Left lung (tissue), 10 donors: ENCODE results near the gene ERBB4. TPM values are rescaled to one million over a fixed set of nuclear protein-coding genes. Genes with fewer than 3 reads are reported as not detected.

Source experiments
- ATAC-seq: fragments of 200-7000 bp; cut with Tn5 transposase; one replicate; pipeline ENCODE4 v1.9.1; 2020; ENCODE audit warnings: moderate library complexity
- DNase-seq, 4 donors: peaks; one replicate each; pipeline ENCODE4 v3.0.0-alpha.2; 2013 to 2020
- H3K27ac ChIP-seq, 2 donors: fragments of 200-600 bp; sonication (generic) in 1 of 2; one replicate each; pipeline versions ENCODE4 v1.5.0 to v1.8.0; 2020 to 2021
- H3K27me3 ChIP-seq, 2 donors: fragments of 200-600 bp; sonication (generic) in 1 of 2; one replicate each; pipeline versions ENCODE4 v1.5.0 to v1.8.0; 2020 to 2021
- H3K36me3 ChIP-seq, 2 donors: fragments of 200-600 bp; sonication (generic) in 1 of 2; one replicate each; pipeline versions ENCODE4 v1.5.0 to v1.8.0; 2020 to 2021
- H3K4me1 ChIP-seq, 2 donors: fragments of 200-600 bp; one replicate each; pipeline ENCODE4 v1.8.0; 2021
- H3K4me3 ChIP-seq, 2 donors: fragments of 200-600 bp; sonication (generic) in 1 of 2; one replicate each; pipeline versions ENCODE4 v1.5.0 to v1.8.0; 2020 to 2021; ENCODE audit warnings: mild to moderate bottlenecking in 1 of 2
- H3K9me3 ChIP-seq, 2 donors: fragments of 200-600 bp; sonication (generic) in 1 of 2; one replicate each; pipeline versions ENCODE4 v1.5.0 to v1.8.0; 2020 to 2021
- intact Hi-C, 2 donors: fragments of 100-400 bp; cut with DNase I; formaldehyde crosslinking; loops; one replicate each; pipeline versions ENCODE4 v1.11.2 to v1.14.2; 2022
- polyA plus RNA-seq, 6 donors: library from polyadenylated mRNA; unstranded; fragments of 120-200 nt; gene quantifications; one replicate each; pipeline ENCODE4 v1.2.1, GENCODE V29; 2013; ENCODE audit not compliant: insufficient read length in 6 of 6
- total RNA-seq, 2 donors: library from RNA; stranded (reverse); fragmentation: NEBNext Ultra II Directional; extraction: Animal tissue kit (Norgen Biotek cat#: 25700); gene quantifications; one replicate each; pipeline ENCODE4 v1.2.1, GENCODE V29; 2021
- TF ChIP-seq, protein P1 (sequence below), 2 donors: fragments of 200-600 bp; sonication (generic) in 1 of 2; IDR thresholded peaks; one replicate each; pipeline versions ENCODE4 v1.5.0 to v1.8.0; 2021; ENCODE audit warnings: antibody characterized with exemption in 2 of 2
- donor health status: DM: no; HTN: yes; CAD: no.
- donor health status: DM: no; HTN: no; CAD: no.

ERBB4 gene
- total and polyA plus RNA-seq, 8 donors, result 0.89 to 16.0 (median 1.4) TPM

DNA sequence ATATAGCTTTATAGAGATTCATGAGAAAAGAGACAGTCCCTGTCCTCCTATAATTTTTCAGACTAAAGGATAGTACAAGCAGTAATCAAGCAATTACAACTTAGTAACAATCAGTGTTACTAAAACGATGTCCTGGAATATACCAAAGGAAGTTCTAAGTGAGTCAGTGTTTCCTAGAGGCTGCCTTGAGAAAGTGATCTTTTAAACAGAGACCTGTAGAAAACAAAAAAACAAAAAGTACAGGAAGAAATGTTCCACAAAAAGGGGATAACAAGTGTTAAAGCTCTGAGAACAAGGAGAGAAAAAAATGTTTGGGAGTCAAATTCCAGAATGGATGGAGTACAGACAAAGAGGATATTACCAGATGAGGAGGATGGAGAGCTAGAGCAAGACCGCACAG lies 556.4 kb downstream of the ERBB4 start:
- Histone ChIP-seq H3K4me3 (no peak overlapping the region), H3K27ac (no peak overlapping the region), H3K4me1 (no peaks in the 10 kb centered on the region), H3K9me3 (no peaks in the 10 kb centered on the region), H3K36me3 (no peaks in the 10 kb centered on the region), H3K27me3 (no peaks in the 10 kb centered on the region)
- ATAC-seq (no peak), DNase-seq (no peak)
- intact Hi-C loops, result no loop called here
- TF ChIP-seq, protein P1, sequence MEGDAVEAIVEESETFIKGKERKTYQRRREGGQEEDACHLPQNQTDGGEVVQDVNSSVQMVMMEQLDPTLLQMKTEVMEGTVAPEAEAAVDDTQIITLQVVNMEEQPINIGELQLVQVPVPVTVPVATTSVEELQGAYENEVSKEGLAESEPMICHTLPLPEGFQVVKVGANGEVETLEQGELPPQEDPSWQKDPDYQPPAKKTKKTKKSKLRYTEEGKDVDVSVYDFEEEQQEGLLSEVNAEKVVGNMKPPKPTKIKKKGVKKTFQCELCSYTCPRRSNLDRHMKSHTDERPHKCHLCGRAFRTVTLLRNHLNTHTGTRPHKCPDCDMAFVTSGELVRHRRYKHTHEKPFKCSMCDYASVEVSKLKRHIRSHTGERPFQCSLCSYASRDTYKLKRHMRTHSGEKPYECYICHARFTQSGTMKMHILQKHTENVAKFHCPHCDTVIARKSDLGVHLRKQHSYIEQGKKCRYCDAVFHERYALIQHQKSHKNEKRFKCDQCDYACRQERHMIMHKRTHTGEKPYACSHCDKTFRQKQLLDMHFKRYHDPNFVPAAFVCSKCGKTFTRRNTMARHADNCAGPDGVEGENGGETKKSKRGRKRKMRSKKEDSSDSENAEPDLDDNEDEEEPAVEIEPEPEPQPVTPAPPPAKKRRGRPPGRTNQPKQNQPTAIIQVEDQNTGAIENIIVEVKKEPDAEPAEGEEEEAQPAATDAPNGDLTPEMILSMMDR (IDR thresholded peaks at IDR 0.05), result no peak

DNA sequence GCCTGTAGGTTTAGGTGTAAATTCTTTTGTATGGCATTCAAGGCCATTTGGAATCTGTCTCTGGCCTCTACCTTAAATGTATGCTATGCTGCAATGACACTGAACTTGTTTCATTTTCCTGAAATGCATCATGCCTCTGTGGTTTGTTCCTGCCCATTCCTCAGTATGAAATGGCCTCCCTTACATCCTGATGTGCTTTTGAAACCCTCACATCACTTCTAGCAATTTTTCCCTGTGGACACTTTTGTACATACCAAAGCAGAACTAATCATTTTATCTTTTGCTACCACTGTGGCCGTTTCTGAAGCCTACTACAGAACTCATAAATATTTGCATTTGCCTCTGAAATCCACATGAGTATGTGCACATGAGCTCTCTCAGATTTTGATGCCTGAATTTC lies 557.2 kb downstream of the ERBB4 start:
- H3K9me3 ChIP-seq, result no peaks in the 10 kb centered on the region
- H3K4me1 ChIP-seq, result no peaks in the 10 kb centered on the region
- H3K27ac ChIP-seq, result no peak overlapping the region
- H3K36me3 ChIP-seq, result no peaks in the 10 kb centered on the region
- TF ChIP-seq, protein P1 (IDR thresholded peaks at IDR 0.05), result no peak
- DNase-seq (no peak), ATAC-seq (no peak)
- intact Hi-C loops, result no loop called here
- H3K27me3 ChIP-seq, result no peaks in the 10 kb centered on the region
- no peak overlapping the region for H3K4me3 ChIP-seq

DNA sequence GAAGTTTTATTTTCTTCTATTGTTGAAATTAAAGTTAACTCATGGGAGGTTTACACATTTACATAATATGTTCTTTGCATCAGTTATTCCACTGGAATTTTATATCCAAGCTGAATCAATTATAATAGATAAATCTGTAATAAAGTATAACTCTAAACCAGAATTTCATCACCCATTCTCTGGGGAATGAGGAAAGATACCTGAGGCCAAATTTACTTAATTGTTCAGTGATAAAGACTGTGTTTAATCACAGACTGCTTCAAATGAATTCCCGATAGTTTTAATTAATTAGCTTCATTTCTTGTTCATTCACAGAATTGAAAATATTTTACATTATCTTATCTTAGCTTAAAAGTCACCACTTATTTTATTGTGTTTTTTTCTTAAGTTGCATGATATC lies 562.5 kb downstream of the ERBB4 start:
- Histone ChIP-seq H3K36me3 (no peaks in the 10 kb centered on the region), H3K4me1 (no peaks in the 10 kb centered on the region), H3K27ac (no peak overlapping the region), H3K27me3 (no peaks in the 10 kb centered on the region), H3K4me3 (no peak overlapping the region), H3K9me3 (peaks cover 0 to 3% of the 10 kb centered on the region in 2 donors)
- TF ChIP-seq, protein P1 (IDR thresholded peaks at IDR 0.05), result no peak
- DNase-seq (no peak), ATAC-seq (no peak)
- intact Hi-C loops, result no loop called here

DNA sequence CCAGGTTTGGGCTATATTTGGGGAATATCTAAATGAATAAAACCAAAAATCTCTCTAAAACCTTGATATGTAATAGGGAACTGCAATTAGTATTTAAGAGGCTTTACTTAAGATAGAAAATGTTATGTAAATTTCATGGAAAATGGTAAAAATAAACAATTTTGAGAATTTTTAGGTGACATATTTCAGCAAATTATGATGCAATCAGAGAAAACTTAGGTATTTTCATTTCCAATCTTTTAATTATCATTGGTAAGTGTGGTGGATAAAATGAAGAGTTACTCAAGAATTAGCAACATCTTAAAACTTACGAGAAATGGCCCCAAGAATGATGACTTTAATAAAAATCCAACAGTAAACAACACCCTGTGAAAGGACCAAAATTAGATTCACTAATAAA lies 571.4 kb downstream of the ERBB4 start:
- Histone ChIP-seq H3K4me3 (no peak overlapping the region), H3K4me1 (no peaks in the 10 kb centered on the region), H3K27ac (no peak overlapping the region), H3K36me3 (no peaks in the 10 kb centered on the region), H3K9me3 (peaks cover 0 to 3% of the 10 kb centered on the region in 2 donors), H3K27me3 (no peaks in the 10 kb centered on the region)
- TF ChIP-seq, protein P1 (IDR thresholded peaks at IDR 0.05), result no peak
- no peak for ATAC-seq
- intact Hi-C loops, result no loop called here
- DNase-seq, result no peak

DNA sequence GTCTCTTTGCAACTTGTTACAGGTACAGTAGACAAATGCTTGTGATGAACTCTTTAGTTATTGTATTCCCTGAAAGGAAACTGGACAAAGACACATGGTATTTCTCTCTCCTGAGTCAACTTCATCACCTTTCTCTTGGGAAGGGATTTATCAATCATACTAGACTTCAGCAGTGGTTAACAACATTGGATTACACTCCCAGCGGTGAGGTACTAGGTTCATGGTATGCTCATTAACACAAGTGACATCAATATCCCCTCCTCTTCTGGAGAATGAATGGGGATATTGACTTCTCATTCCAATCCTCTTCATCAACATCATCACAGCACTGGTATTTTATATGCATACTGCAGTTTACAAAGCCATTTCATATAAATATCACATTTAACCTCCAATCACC lies 574.6 kb downstream of the ERBB4 start:
- intact Hi-C loops, result no loop called here
- ATAC-seq (no peak), DNase-seq (no peak)
- no peaks in the 10 kb centered on the region for H3K4me1 ChIP-seq
- no peaks in the 10 kb centered on the region for H3K36me3 ChIP-seq
- H3K4me3 ChIP-seq, result no peak overlapping the region
- no peaks in the 10 kb centered on the region for H3K27me3 ChIP-seq
- no peaks in the 10 kb centered on the region for H3K9me3 ChIP-seq
- TF ChIP-seq, protein P1 (IDR thresholded peaks at IDR 0.05), result no peak
- no peak overlapping the region for H3K27ac ChIP-seq
